SJSA1 (cell line): ENCODE data around the gene POU2F2. TPM values are rescaled to one million over a fixed set of nuclear protein-coding genes. Genes with fewer than 3 reads are reported as not detected.

Experiments used
- DNase-seq, 2 experiments: peaks; one replicate each; pipeline ENCODE4 v3.0.0-alpha.2; 2015 to 2020; ENCODE audit warnings: low spot score in 2 of 2, low read depth in 1 of 2
- H3K27ac ChIP-seq: fragments of 250-450 bp; sonication (Bioruptor Pico); 2 replicates; pipeline ENCODE4 v1.5.1; 2020; ENCODE audit warnings: mild to moderate bottlenecking, moderate library complexity
- H3K27me3 ChIP-seq: fragments of 250-450 bp; sonication (Bioruptor Pico); replicated peaks from 2 replicates; pipeline ENCODE4 v1.5.1; 2020; ENCODE audit warnings: mild to moderate bottlenecking, moderate library complexity
- H3K36me3 ChIP-seq: fragments of 250-450 bp; sonication (Bioruptor Pico); 2 replicates; pipeline ENCODE4 v1.5.1; 2020; ENCODE audit warnings: mild to moderate bottlenecking
- H3K4me1 ChIP-seq: fragments of 250-450 bp; sonication (Bioruptor Pico); replicated peaks from 2 replicates; pipeline ENCODE4 v1.6.1; 2021; ENCODE audit warnings: mild to moderate bottlenecking
- H3K4me3 ChIP-seq: fragments of 250-450 bp; sonication (Bioruptor Pico); 2 replicates; pipeline ENCODE4 v1.5.1; 2020; ENCODE audit warnings: mild to moderate bottlenecking
- H3K9me3 ChIP-seq: fragments of 250-450 bp; sonication (Bioruptor Pico); replicated peaks from 2 replicates; pipeline ENCODE4 v1.5.1; 2020; ENCODE audit warnings: mild to moderate bottlenecking
- total RNA-seq: library from RNA; depleted of rRNA; stranded (reverse); fragments of >200 nt; shearing (Covaris generic); gene quantifications from 2 replicates; pipeline ENCODE4 v1.2.3, GENCODE V29; 2014

Gene POU2F2
- total RNA-seq, 1 experiment from 2014 or later = 0.05 TPM

DNA sequence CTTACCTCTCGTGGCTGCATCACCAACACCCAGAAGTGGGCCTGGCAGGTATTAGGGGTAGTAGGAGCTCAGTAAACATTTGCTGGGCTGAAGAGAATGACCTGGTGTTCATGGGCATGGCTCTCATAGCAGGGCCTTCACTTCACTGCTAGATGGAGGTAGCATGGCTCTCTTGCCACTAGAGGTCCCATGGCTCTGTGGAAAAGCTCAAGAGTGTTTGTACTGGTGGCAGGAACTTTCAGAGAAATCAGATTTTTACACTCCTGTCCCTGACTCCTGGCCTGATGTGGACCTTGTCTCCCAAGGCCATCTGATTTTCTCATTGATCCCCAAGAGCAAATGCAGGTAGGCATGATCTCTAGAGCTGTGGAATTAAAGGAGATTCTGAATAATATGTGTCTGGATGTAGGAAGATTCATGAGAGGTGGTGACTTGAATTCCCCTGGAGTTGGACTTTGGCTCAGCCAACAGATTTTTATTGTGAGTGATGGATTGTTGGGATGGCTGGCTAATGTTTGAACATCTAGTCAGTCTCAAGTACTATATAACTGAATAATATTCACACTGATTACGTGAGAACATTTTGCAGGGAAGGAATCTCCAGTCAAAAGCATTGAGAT is 50.6 kb downstream of the POU2F2 start:
- H3K27ac ChIP-seq = no peak overlapping the region
- H3K36me3 ChIP-seq = peaks cover 66% of the 10 kb centered on the region
- no peaks in the 10 kb centered on the region for H3K9me3 ChIP-seq
- H3K4me3 ChIP-seq = no peak overlapping the region
- H3K27me3 ChIP-seq = no peaks in the 10 kb centered on the region
- DNase-seq = peak in 1 of 2 experiments; percentile 24
- H3K4me1 ChIP-seq = peaks cover 25% of the 10 kb centered on the region

GRCh38 chr19:42080764-42081375 is 51.4 kb downstream of the POU2F2 start:
- no peak overlapping the region for H3K4me3 ChIP-seq
- H3K4me1 ChIP-seq = peaks cover 25% of the 10 kb centered on the region
- peaks cover 66% of the 10 kb centered on the region for H3K36me3 ChIP-seq
- H3K27me3 ChIP-seq = no peaks in the 10 kb centered on the region
- DNase-seq = no peak
- H3K27ac ChIP-seq = no peak overlapping the region
- H3K9me3 ChIP-seq = no peaks in the 10 kb centered on the region

- no peaks in the 10 kb centered on the region for H3K9me3 ChIP-seq
- no peak overlapping the region for H3K4me3 ChIP-seq
- H3K4me1 ChIP-seq = peaks cover 27% of the 10 kb centered on the region
- no peak overlapping the region for H3K27ac ChIP-seq
- no peaks in the 10 kb centered on the region for H3K27me3 ChIP-seq
- no peak for DNase-seq
- peaks cover 66% of the 10 kb centered on the region for H3K36me3 ChIP-seq
Measured at GRCh38 chr19:42079886-42080763, 52.1 kb downstream of the POU2F2 start.

DNA sequence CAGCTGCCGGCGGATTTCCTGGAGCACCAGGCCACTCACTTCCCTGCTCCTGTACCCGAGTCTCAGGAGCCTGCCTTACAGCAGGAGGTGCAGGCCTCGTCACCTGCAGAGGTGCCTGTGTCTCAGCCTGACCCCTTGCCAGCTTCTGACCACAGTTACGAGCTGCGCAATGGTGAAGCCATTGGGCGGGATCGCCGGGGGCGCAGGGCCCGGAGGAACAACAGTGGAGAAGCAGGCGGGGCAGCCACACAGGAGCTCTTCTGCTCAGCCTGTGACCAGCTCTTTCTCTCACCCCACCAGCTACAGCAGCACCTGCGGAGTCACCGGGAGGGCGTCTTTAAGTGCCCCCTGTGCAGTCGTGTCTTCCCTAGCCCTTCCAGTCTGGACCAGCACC is 53.0 kb downstream of the POU2F2 start:
- Histone ChIP-seq H3K36me3 (peaks cover 65% of the 10 kb centered on the region), H3K4me3 (no peak overlapping the region), H3K9me3 (no peaks in the 10 kb centered on the region), H3K4me1 (peaks cover 32% of the 10 kb centered on the region), H3K27me3 (no peaks in the 10 kb centered on the region), H3K27ac (no peak overlapping the region)
- DNase-seq = no peak

DNA sequence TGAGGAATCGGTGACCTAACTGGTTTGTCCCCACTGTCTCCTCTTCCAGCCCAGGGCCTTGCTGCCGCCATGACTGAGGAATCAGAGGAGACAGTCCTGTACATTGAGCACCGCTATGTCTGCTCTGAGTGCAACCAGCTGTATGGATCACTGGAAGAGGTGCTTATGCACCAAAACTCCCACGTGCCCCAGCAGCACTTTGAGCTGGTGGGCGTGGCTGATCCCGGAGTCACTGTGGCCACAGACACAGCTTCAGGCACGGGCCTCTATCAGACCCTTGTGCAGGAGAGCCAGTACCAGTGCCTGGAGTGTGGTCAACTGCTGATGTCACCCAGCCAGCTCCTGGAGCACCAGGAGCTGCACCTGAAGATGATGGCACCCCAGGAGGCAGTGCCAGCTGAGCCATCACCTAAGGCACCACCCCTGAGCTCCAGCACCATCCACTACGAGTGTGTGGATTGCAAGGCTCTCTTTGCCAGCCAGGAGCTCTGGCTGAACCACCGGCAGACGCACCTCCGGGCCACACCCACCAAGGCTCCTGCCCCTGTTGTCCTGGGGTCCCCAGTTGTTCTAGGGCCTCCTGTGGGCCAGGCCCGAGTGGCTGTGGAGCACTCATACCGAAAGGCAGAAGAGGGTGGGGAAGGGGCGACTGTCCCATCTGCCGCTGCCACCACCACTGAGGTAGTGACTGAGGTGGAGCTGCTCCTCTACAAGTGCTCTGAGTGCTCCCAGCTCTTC is 53.5 kb downstream of the POU2F2 start:
- H3K9me3 ChIP-seq = no peaks in the 10 kb centered on the region
- H3K27me3 ChIP-seq = no peaks in the 10 kb centered on the region
- no peak for DNase-seq
- H3K36me3 ChIP-seq = peaks cover 59% of the 10 kb centered on the region
- peaks cover 32% of the 10 kb centered on the region for H3K4me1 ChIP-seq
- no peak overlapping the region for H3K27ac ChIP-seq
- H3K4me3 ChIP-seq = no peak overlapping the region

DNA sequence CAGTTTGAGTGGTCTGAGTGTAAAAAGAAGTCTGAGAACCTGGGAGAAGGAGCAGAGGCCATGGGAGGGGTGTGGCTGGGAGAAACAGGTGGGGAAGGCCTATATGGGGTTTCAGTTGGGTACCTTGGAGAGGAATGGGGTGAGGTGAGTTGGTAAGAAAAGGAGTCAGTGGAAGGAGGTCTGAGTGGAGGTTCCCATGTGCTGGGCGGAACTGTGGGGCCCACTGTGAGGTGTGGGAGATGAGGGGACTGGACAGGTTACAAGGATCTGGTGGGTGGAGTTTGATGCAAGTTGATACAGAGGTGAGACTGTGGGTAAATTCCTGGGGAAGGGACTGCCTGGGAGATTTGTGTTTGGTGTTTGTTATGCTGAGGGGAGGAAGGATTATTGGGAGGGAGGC is 54.2 kb downstream of the POU2F2 start:
- H3K36me3 ChIP-seq = peaks cover 53% of the 10 kb centered on the region
- H3K27me3 ChIP-seq = no peaks in the 10 kb centered on the region
- no peak for DNase-seq
- peaks cover 32% of the 10 kb centered on the region for H3K4me1 ChIP-seq
- no peaks in the 10 kb centered on the region for H3K9me3 ChIP-seq
- no peak overlapping the region for H3K27ac ChIP-seq
- no peak overlapping the region for H3K4me3 ChIP-seq

DNA sequence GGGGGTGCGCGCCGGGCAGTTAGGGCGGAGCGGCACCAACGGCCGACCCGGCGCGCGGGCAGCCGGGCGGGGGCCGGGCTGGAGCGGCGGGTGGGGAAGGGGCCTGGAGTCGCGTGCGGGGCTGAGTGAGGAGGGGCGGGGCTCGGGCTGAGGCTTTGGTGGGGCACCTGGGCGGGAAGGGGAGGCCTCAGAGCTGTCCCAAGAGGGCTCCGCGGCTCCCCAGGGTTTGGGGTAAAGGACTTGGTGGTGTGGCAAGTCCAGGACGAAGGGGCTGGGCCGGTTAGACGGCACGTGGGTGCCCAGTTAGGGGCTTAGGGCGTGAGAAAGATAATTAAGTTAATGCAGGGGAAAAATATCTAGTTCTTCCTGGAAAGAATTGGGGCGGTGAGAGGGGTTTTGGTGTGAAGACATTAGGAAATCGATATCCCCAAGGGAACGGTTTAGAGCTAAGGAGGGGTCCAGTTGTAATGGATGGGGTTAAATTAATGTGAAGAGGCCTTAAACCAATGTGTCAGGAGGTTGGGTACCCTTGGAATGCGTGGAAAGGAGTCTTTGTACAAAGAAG is 55.8 kb downstream of the POU2F2 start:
- H3K9me3 ChIP-seq = no peaks in the 10 kb centered on the region
- peaks cover 38% of the 10 kb centered on the region for H3K36me3 ChIP-seq
- H3K4me3 ChIP-seq = peak overlapping the region; percentile 89
- H3K27me3 ChIP-seq = no peaks in the 10 kb centered on the region
- peaks cover 32% of the 10 kb centered on the region for H3K4me1 ChIP-seq
- no peak for DNase-seq
- peak overlapping the region; percentile 67 for H3K27ac ChIP-seq

- peaks cover 32% of the 10 kb centered on the region for H3K4me1 ChIP-seq
- peak; percentile 99 for DNase-seq
- no peaks in the 10 kb centered on the region for H3K27me3 ChIP-seq
- no peaks in the 10 kb centered on the region for H3K9me3 ChIP-seq
- H3K27ac ChIP-seq = peak within 1 kb of the TSS; percentile 93
- peaks cover 32% of the 10 kb centered on the region for H3K36me3 ChIP-seq
- peak within 1 kb of the TSS; percentile 89 for H3K4me3 ChIP-seq
Measured at GRCh38 chr19:42075616-42076379, 56.4 kb downstream of the POU2F2 start, which contains the start of gene ZNF574. Gene ZNF574, plus strand, starts transcription at chr19:42076166. Its CDS starts 2,441 bp downstream, at chr19:42078607.

DNA sequence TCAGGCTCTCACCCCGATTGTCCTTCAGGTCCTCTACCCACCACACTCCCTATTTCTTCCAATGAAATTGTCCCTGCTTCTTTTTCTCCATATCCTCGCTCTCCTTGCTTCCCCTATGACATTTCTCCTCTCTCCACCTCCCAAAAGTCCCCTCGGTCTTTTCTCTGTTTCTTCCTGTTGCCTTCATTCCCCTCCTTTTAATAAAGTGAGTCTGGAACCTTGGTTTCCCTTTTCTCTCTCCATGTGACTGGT is 57.0 kb downstream of the POU2F2 start:
- H3K27me3 ChIP-seq = no peaks in the 10 kb centered on the region
- no peak for DNase-seq

GRCh38 chr19:42074513-42075363 is 57.5 kb downstream of the POU2F2 start:
- Histone ChIP-seq H3K9me3 (no peaks in the 10 kb centered on the region), H3K4me3 (peak overlapping the region; percentile 89), H3K27ac (peak overlapping the region; percentile 93), H3K27me3 (no peaks in the 10 kb centered on the region; the same call in 1 of the 2 replicates), H3K36me3 (peaks cover 21% of the 10 kb centered on the region), H3K4me1 (peaks cover 32% of the 10 kb centered on the region)
- no peak for DNase-seq

More for the DNA sequence above, 57.0 kb downstream of the POU2F2 start:
- Histone ChIP-seq H3K4me3 (peak overlapping the region; percentile 89), H3K9me3 (no peaks in the 10 kb centered on the region), H3K27ac (peak overlapping the region; percentile 93), H3K36me3 (peaks cover 26% of the 10 kb centered on the region), H3K4me1 (peaks cover 32% of the 10 kb centered on the region)

- H3K9me3 ChIP-seq = no peaks in the 10 kb centered on the region
- H3K4me1 ChIP-seq = peaks cover 7% of the 10 kb centered on the region
- no peak overlapping the region for H3K4me3 ChIP-seq
- H3K27me3 ChIP-seq = peaks cover 28% of the 10 kb centered on the region
- DNase-seq = no peak
- H3K36me3 ChIP-seq = no peaks in the 10 kb centered on the region
- H3K27ac ChIP-seq = no peak overlapping the region
Measured at GRCh38 chr19:42071247-42071646, 61.0 kb downstream of the POU2F2 start.

- DNase-seq = no peak
- Histone ChIP-seq H3K4me3 (no peak within 1 kb of the TSS), H3K4me1 (peaks cover 2% of the 10 kb centered on the region), H3K27me3 (peaks cover 31% of the 10 kb centered on the region), H3K36me3 (no peaks in the 10 kb centered on the region), H3K9me3 (no peaks in the 10 kb centered on the region), H3K27ac (no peak within 1 kb of the TSS)
Measured at GRCh38 chr19:42069619-42070351, 62.5 kb downstream of the POU2F2 start, which contains the start of gene GRIK5. Gene GRIK5, minus strand, starts transcription at chr19:42070206. Its CDS starts 4,436 bp downstream, at chr19:42065770.
